Fibroblast of the aortic adventitia (primary cell): ENCODE results near the gene PYM1. TPM values are rescaled to one million over a fixed set of nuclear protein-coding genes. Genes with fewer than 3 reads are reported as not detected.

Experiments used
- DNase-seq: peaks from one replicate; pipeline ENCODE4 v3.0.0-alpha.2; 2010; ENCODE audit warnings: low read depth
- H3K4me3 ChIP-seq: 2 replicates; pipeline ENCODE4 v1.5.1; 2011; ENCODE audit warnings: low read depth, mild to moderate bottlenecking, control low read depth, low read length, moderate library complexity
- CTCF ChIP-seq: IDR thresholded peaks from 2 replicates; pipeline ENCODE4 v1.5.1; 2011; ENCODE audit warnings: mild to moderate bottlenecking, low read length, control low read depth, inconsistent platforms; ENCODE audit not compliant: insufficient read depth
- total RNA-seq: library from RNA; depleted of rRNA; stranded (reverse); fragments of >200 nt; gene quantifications from 2 replicates; pipeline ENCODE4 v1.2.3, GENCODE V29; 2012; ENCODE audit warnings: low replicate concordance

Gene PYM1
- total RNA-seq, 1 donor: 23.3 TPM

- no peak for TF ChIP-seq CTCF
- DNase-seq: no peak
- H3K4me3 ChIP-seq: no peak overlapping the region
Observed at GRCh38 chr12:55957106-55957859, 29.6 kb upstream of the PYM1 start.

GRCh38 chr12:55955800-55956508, 28.3 kb upstream of the PYM1 start:
- peak; percentile 67 for DNase-seq
- TF ChIP-seq CTCF: peak; percentile 57

GRCh38 chr12:55955344-55955743, 27.6 kb upstream of the PYM1 start:
- no peak overlapping the region for H3K4me3 ChIP-seq
- no peak for TF ChIP-seq CTCF
- no peak for DNase-seq

More at GRCh38 chr12:55955800-55956508, 28.3 kb upstream of the PYM1 start:
- no peak overlapping the region for H3K4me3 ChIP-seq

- no peak overlapping the region for H3K4me3 ChIP-seq
- DNase-seq: no peak
- TF ChIP-seq CTCF: no peak
Observed at GRCh38 chr12:55946553-55946952, 18.9 kb upstream of the PYM1 start.

GRCh38 chr12:55942577-55943136, 15.0 kb upstream of the PYM1 start:
- DNase-seq: no peak
- H3K4me3 ChIP-seq: no peak overlapping the region
- TF ChIP-seq CTCF: no peak

GRCh38 chr12:55942055-55942454, 14.4 kb upstream of the PYM1 start:
- no peak for DNase-seq
- TF ChIP-seq CTCF: no peak
- H3K4me3 ChIP-seq: no peak overlapping the region
